HG03025 (cell line): Measurements from ENCODE around the gene NEK5.

Experiments
- ATAC-seq: cut with Tn5 transposase; IDR thresholded peaks from one replicate; pipeline ENCODE4 v1.9.1; 2021; ENCODE audit warnings: mild to moderate bottlenecking, moderate library complexity; ENCODE audit not compliant: unreplicated experiment, low FRiP score

NEK5 gene

GRCh38 chr13:51995677-51996551 is 133.0 kb downstream of the NEK5 start:
- ATAC-seq = no peak

GRCh38 chr13:51993713-51994112 is 135.2 kb downstream of the NEK5 start:
- ATAC-seq = no peak

GRCh38 chr13:51988988-51989618 is 139.8 kb downstream of the NEK5 start:
- no peak for ATAC-seq
